Vagina (tissue), 2 donors: ENCODE measurements around the gene TFPI. TPM values are rescaled to one million over a fixed set of nuclear protein-coding genes. Genes with fewer than 3 reads are reported as not detected.

Experiments
- DNase-seq, 2 donors: peaks; one replicate each; pipeline ENCODE4 v3.0.0-alpha.2; 2017; ENCODE audit errors: extremely low spot score in 2 of 2
- H3K27ac ChIP-seq: fragments of 200-600 bp; sonication (generic); one replicate; pipeline ENCODE4 v1.5.1; 2019
- H3K27me3 ChIP-seq: fragments of 200-600 bp; sonication (generic); one replicate; pipeline ENCODE4 v1.5.1; 2019
- H3K36me3 ChIP-seq, 2 donors: fragments of 200-600 bp; sonication (generic); one replicate each; pipeline ENCODE4 v1.5.1; 2017 to 2019
- H3K4me1 ChIP-seq: fragments of 200-600 bp; sonication (generic); one replicate; pipeline ENCODE4 v1.5.1; 2019
- H3K4me3 ChIP-seq, 2 donors: fragments of 200-600 bp; sonication (generic); 1 replicate in 1 of 2; 2 replicates in 1 of 2; pipeline ENCODE4 v1.5.1; 2016 to 2019
- H3K9me3 ChIP-seq: fragments of 200-600 bp; sonication (generic); one replicate; pipeline ENCODE4 v1.5.1; 2019
- POLR2A ChIP-seq, 2 donors: fragments of 450-650 bp; IDR thresholded peaks; one replicate each; pipeline ENCODE4 v1.6.1; 2017; ENCODE audit warnings: antibody characterized with exemption in 2 of 2, mild to moderate bottlenecking in 2 of 2, moderate library complexity in 2 of 2
- POLR2AphosphoS5 ChIP-seq, 2 donors: sonication (generic); formaldehyde crosslinking; IDR thresholded peaks; one replicate each; pipeline ENCODE4 v1.9.0; 2017; ENCODE audit warnings: antibody characterized with exemption in 2 of 2, mild to moderate bottlenecking in 2 of 2, low read depth in 1 of 2; ENCODE audit not compliant: insufficient read depth in 1 of 2
- intact Hi-C: fragments of 100-400 bp; cut with DNase I; formaldehyde crosslinking; loops from one replicate; pipeline ENCODE4 v1.15.1; 2023
- total RNA-seq: library from RNA; depleted of rRNA; stranded (reverse); fragments of >200 nt; gene quantifications from one replicate; pipeline ENCODE4 v1.2.3, GENCODE V29; 2016
- TF ChIP-seq, protein P1 (sequence below), 3 experiments: fragments of 450-650 bp in 2 of 3; fragments of 200-600 bp in 1 of 3; sonication (generic) in 1 of 3; IDR thresholded peaks; one replicate each; pipeline ENCODE4 v1.5.1; 2017 to 2019; ENCODE audit warnings: antibody characterized with exemption in 3 of 3, mild to moderate bottlenecking in 2 of 3, moderate library complexity in 2 of 3

Gene TFPI
- total RNA-seq, 1 donor from 2014 or later = 68.8 TPM

DNA sequence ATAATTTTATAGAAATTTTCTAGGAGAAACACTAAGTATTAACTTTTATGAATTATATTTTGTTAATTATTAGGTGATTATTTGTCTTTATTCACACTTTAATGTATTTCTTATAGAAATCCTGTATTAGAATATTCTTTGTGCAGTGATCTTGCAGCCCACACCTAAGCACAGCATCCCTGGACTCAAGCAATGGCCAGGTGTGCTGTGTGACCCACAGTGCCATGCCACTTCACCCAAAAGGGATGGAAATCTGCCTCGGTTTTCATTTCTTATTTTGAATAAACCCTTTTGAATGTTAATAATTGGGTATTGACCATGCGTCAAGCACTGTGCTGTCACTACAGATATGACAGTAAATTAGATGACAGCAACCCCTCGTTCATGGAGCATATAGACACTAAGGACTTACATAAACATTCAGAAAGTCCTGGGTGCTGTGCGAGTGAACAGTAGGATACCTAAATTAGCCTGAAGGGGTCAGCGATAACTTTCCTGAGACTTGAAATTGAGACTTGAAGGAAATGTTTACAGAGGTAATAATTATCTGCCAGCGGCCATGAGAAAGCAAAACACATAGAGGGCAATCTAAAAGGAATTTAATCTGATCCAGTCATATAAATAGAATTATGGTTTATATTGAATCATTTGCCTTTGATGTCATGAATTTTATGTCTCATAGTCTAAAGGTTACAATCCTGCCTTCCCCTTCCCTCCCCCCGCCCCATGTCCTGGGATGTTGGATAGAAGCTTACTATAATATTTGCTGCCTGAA is 53.5 kb downstream of the TFPI start:
- DNase-seq = no peak
- Histone ChIP-seq H3K4me3 (no peak overlapping the region), H3K27ac (peak overlapping the region; percentile 10), H3K36me3 (no peaks in the 10 kb centered on the region), H3K4me1 (no peaks in the 10 kb centered on the region), H3K27me3 (no peaks in the 10 kb centered on the region), H3K9me3 (no peaks in the 10 kb centered on the region)
- no peak for TF ChIP-seq POLR2AphosphoS5 (IDR thresholded peaks at IDR 0.05; ENCODE audit: insufficient read depth in 1 of 2, low read depth in 1 of 2)
- TF ChIP-seq, protein P1, sequence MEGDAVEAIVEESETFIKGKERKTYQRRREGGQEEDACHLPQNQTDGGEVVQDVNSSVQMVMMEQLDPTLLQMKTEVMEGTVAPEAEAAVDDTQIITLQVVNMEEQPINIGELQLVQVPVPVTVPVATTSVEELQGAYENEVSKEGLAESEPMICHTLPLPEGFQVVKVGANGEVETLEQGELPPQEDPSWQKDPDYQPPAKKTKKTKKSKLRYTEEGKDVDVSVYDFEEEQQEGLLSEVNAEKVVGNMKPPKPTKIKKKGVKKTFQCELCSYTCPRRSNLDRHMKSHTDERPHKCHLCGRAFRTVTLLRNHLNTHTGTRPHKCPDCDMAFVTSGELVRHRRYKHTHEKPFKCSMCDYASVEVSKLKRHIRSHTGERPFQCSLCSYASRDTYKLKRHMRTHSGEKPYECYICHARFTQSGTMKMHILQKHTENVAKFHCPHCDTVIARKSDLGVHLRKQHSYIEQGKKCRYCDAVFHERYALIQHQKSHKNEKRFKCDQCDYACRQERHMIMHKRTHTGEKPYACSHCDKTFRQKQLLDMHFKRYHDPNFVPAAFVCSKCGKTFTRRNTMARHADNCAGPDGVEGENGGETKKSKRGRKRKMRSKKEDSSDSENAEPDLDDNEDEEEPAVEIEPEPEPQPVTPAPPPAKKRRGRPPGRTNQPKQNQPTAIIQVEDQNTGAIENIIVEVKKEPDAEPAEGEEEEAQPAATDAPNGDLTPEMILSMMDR (IDR thresholded peaks at IDR 0.05) = no peak
- TF ChIP-seq POLR2A (IDR thresholded peaks at IDR 0.05) = no peak
- intact Hi-C loops = loop anchor here (10.0 kb wide), 1 partner anchor 64 kb away; no protein-coding TSS in a partner anchor

DNA sequence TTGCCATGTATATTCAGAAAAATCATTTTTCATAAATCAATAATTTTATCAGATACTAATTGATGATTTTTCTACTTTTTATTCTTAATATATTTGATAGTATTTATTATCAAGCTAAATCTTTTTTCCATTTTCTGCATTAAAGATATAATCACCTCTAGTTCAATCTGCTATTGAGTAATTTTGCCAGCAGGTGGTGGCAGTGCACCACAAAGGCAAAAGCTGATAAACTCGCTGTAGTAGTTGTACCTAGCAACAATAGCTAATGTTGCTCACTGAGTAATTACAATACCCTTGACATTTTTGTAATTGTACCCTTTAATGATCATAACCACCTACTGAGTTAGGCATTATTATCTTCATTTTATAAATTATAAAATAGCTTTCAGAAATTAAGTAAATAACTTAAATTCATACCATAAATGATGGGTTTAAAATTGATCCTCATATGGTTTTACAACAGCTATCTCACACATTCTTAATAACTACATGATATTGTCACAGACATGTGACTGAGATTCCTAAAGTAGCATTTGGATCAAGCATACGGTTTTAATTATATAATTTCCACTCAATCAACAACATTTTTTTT is 54.2 kb downstream of the TFPI start:
- intact Hi-C loops = loop anchor here (10.0 kb wide), 1 partner anchor 65 kb away; no protein-coding TSS in a partner anchor
- Histone ChIP-seq H3K4me1 (no peaks in the 10 kb centered on the region), H3K9me3 (no peaks in the 10 kb centered on the region), H3K36me3 (no peaks in the 10 kb centered on the region), H3K27me3 (no peaks in the 10 kb centered on the region), H3K4me3 (no peak overlapping the region), H3K27ac (no peak overlapping the region)
- TF ChIP-seq POLR2A (IDR thresholded peaks at IDR 0.05) = no peak
- TF ChIP-seq, protein P1 (IDR thresholded peaks at IDR 0.05) = peak; percentile 76 to 89 (median 81)
- DNase-seq = no peak

DNA sequence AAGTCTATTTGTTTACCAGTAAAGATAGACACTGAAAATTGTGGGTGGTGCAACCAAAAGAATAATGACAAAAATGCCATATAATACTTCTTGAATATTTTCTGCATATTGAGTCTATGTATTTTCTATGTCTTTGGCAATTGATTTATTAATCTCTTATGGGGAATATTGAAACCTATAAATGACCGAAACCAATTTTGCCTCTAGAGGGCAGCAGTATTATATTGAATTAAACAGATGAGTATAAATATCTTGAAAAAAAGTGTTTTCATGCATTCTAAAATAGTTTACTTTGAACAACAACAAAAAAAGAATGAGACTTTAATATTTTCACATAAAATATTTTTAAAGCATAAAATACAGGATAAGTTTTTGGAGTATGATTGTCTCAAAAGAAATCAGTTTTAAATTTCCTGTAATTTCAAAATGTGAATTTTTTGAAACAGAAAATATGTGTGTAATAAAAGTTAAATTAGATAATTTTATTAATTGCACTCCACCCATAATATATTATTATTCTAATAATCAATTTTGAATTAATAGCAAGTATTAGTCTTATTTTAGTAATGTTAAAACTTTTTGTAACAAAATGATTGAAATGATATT is 56.3 kb downstream of the TFPI start:
- no peaks in the 10 kb centered on the region for H3K4me1 ChIP-seq
- H3K27me3 ChIP-seq = no peaks in the 10 kb centered on the region
- H3K9me3 ChIP-seq = no peaks in the 10 kb centered on the region
- no peaks in the 10 kb centered on the region for H3K36me3 ChIP-seq
- TF ChIP-seq POLR2A (IDR thresholded peaks at IDR 0.05) = no peak
- TF ChIP-seq, protein P1 (IDR thresholded peaks at IDR 0.05) = peak in 1 of 3 experiments; percentile 30
- DNase-seq = no peak
- intact Hi-C loops = no loop called here
- H3K27ac ChIP-seq = no peak overlapping the region
- H3K4me3 ChIP-seq = no peak overlapping the region

- H3K9me3 ChIP-seq = no peaks in the 10 kb centered on the region
- intact Hi-C loops = no loop called here
- TF ChIP-seq, protein P1 (IDR thresholded peaks at IDR 0.05) = no peak
- TF ChIP-seq POLR2AphosphoS5 (IDR thresholded peaks at IDR 0.05; ENCODE audit: insufficient read depth in 1 of 2, low read depth in 1 of 2) (no peak), POLR2A (IDR thresholded peaks at IDR 0.05) (no peak)
- no peak overlapping the region for H3K27ac ChIP-seq
- no peak overlapping the region for H3K4me3 ChIP-seq
- no peaks in the 10 kb centered on the region for H3K27me3 ChIP-seq
- H3K4me1 ChIP-seq = no peaks in the 10 kb centered on the region
- DNase-seq = no peak
- no peaks in the 10 kb centered on the region for H3K36me3 ChIP-seq
These were observed 57.1 kb downstream of the TFPI start for GRCh38 chr2:187497140-187497539.

DNA sequence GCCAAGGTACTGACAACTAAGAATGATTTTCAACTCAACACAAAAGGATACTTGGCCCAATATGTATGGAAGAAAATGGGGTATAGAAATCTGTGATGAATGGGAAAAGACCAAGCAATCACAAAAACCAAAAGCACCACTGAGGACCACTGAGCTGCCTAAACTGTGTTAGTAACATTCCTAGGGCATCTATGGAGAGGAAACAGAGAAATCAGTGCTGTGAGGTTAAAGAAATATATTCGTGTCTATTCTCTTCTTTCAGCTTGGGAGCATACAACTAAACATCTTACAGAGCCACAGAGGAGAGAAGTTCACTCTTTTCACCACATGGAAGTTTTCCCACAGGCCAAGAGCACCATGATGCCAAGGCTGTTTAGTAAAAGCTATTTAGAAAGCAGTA is 58.9 kb downstream of the TFPI start:
- H3K9me3 ChIP-seq = no peaks in the 10 kb centered on the region
- TF ChIP-seq, protein P1 (IDR thresholded peaks at IDR 0.05) = no peak
- TF ChIP-seq POLR2A (IDR thresholded peaks at IDR 0.05) (no peak), POLR2AphosphoS5 (IDR thresholded peaks at IDR 0.05; ENCODE audit: insufficient read depth in 1 of 2, low read depth in 1 of 2) (no peak)
- H3K4me3 ChIP-seq = no peak overlapping the region
- H3K27me3 ChIP-seq = no peaks in the 10 kb centered on the region
- DNase-seq = no peak
- no peaks in the 10 kb centered on the region for H3K36me3 ChIP-seq
- intact Hi-C loops = no loop called here
- no peak overlapping the region for H3K27ac ChIP-seq
- H3K4me1 ChIP-seq = no peaks in the 10 kb centered on the region
